ENCODE measurements around the gene CEP112.

- TF ChIP-seq, protein P1, sequence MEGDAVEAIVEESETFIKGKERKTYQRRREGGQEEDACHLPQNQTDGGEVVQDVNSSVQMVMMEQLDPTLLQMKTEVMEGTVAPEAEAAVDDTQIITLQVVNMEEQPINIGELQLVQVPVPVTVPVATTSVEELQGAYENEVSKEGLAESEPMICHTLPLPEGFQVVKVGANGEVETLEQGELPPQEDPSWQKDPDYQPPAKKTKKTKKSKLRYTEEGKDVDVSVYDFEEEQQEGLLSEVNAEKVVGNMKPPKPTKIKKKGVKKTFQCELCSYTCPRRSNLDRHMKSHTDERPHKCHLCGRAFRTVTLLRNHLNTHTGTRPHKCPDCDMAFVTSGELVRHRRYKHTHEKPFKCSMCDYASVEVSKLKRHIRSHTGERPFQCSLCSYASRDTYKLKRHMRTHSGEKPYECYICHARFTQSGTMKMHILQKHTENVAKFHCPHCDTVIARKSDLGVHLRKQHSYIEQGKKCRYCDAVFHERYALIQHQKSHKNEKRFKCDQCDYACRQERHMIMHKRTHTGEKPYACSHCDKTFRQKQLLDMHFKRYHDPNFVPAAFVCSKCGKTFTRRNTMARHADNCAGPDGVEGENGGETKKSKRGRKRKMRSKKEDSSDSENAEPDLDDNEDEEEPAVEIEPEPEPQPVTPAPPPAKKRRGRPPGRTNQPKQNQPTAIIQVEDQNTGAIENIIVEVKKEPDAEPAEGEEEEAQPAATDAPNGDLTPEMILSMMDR (IDR thresholded peaks at IDR 0.05) = no peak
- no peak for TF ChIP-seq POLR2AphosphoS5 (IDR thresholded peaks at IDR 0.05)
Measured at GRCh38 chr17:65813306-65813705, 378.6 kb downstream of the CEP112 start.
